ENCODE data around the gene TMEM214.
"Not testable (repeated sequence)": the region's sequence is repeated elsewhere in the genome, so short reads cannot be mapped to it uniquely, and the experiment has no call there.

Gene TMEM214

DNA sequence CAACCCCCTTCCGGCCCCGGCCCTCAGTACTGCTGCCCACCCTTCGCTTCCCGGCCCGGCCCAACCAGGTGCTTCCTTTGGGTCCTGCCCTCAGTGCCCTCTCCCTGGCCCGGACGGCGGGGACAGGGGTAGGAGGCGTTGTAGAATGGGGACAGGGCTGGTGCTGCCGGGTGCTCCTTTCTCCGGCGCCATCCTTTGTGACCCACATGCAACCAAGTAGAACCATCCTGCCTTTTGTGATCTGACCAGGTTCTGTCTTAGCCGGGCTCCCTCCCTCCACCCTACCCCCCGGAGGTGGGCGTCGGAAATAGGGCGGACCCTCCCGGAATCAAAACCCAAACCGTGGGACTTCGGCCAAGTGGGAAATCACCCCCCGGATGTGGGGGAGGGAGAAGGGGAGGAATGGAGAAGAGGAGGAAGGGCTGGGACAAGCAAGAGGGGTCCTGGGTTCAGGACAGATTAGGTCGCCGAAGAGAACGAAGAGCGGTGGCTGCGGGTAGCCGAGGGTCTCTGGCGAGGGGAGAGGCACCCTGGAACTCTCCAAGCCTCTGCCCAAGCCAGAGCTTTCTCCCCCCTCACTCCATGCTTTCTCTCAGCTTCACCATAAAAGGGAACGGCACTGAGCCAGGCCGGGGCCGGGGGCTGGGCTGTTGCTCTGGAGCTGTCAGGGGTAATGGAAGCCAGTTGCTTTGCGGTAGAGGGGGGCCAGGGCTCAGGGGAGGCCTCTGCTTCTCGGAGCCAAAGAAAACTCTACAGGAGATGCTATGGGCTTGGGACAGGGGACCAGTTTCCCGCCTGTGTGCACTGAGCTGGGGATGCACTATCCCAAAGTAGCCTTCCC is 39.4 kb downstream of the TMEM214 start:
- DNase-seq: no peak

DNA sequence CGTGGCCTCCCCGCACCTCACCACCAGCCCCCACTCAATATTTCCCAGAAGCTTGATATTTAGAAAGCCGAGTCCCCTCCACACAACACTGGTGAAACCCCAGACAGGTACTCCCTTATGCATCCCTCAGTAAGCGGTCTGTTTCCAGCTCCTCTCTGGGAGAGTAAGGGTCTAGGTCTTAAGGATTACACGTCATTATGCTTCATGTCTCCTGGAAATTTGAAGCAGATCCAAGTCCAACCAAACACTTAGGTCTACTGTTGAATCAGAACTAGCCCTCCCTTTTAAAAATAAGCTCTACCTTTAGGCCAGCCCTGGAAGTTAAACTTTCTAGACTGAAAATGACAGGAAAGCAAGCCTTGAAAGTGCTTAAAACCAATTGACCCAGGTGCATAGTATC is 40.2 kb downstream of the TMEM214 start:
- no peak for DNase-seq

DNA sequence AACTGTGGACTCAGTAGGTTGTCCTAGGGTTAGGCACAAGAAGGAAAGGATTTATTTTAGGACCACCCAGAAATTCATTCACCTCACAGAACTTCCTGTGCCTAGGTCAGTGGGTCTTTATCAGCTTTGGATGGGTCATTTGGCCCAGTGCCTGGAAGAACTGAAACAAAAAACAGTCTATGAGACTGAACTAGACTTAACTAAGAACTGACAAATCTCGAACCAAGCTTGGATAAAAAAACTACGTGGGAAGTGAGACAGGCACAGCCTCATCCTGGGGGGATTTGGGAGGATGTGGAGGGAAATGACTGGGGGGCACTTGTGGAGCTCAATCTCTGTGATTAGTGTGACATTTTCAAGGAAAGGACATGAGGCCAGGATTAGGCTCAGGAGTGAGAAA is 41.0 kb downstream of the TMEM214 start:
- no peak for DNase-seq

DNA sequence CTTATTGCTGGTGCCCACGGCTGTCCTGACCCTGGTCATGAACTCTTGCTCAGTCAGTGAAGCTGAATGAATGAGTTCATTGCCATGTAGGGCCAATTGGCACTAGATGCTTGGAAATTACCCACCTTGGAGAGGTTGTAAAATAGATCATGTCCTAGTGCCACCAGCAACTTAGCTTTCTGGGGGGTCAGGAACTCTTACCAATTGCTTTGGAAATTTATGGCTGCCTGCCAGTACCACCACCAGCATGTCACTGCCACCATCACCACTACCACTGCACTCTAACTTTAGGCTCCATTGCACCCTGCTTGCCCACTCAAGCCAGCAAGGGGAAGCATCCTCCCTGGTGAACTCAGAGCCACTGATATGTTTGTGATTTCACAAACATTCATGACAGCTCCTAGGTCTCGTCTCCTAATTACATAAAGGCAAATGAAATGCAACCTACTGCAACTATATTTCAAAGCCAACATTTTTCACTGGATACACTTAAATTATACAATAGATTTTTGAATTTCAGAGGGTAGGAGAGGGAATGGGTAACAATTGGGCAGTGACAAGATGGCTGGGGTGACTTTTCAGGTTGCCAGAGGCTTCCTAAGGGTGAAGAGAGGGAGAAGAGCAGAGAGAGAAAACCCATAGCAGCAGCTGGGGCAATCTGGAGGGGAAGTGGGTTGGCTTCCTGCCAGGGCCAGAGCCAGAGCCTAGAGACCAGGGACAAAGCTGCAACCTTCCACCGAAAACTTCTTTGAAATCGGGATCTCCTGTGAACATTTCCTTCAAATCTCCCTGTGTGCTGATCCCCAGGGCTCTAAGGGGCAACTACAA is 42.2 kb downstream of the TMEM214 start:
- DNase-seq: peak; percentile 39

DNA sequence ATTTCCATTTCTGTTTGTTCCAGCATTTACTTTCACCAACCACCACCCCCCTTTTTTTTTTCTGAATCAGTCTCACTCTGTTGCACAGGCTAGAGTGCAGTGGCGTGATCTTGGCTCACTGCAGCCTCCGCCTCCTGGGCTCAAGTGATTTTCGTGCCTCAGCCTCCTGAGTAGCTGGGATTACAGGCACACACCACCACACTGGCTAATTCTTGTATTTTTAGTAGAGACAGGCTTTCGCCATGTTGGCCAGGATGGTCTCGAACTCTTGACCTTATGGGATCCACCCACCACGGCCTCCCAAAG is 42.8 kb downstream of the TMEM214 start:
- DNase-seq: not testable (repeated sequence)

DNA sequence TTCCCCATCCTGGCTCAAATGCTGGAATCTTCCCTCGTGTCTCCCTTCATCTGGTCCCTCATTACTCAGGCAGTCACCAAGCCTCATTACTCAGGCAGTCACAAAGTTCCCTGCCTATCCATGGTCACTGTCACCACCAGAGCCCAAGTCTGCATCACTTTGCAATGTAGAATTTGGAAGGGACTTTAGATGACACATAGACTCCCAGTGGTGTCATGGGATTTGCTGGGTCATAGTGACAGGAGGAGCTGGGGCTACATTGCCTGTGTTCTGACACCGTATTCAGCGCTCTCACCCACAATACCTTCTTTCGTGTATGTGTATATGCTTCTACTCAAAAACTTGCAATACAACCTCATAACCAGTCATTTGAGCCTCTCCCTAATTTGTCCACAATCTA is 43.6 kb downstream of the TMEM214 start:
- DNase-seq: no peak

DNA sequence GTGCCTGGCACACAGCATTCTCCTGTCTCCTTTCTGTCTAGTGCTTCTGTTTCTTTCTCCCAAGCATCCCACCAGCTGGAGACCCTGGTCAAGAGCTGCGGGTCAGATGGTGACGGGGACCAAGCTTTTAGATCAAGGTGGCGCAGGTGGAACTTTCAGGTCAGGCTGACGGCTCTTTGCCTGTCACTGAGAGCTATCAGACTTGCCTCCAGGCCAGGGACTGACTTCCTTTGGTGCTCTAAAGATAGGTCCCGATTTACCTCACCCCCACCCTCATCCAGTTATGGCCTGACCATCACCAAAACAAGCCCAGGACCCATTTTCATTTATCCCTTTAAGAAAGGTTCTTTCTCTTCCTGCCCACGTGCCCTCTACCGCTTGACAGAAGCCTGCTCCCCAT is 44.5 kb downstream of the TMEM214 start:
- DNase-seq: no peak

DNA sequence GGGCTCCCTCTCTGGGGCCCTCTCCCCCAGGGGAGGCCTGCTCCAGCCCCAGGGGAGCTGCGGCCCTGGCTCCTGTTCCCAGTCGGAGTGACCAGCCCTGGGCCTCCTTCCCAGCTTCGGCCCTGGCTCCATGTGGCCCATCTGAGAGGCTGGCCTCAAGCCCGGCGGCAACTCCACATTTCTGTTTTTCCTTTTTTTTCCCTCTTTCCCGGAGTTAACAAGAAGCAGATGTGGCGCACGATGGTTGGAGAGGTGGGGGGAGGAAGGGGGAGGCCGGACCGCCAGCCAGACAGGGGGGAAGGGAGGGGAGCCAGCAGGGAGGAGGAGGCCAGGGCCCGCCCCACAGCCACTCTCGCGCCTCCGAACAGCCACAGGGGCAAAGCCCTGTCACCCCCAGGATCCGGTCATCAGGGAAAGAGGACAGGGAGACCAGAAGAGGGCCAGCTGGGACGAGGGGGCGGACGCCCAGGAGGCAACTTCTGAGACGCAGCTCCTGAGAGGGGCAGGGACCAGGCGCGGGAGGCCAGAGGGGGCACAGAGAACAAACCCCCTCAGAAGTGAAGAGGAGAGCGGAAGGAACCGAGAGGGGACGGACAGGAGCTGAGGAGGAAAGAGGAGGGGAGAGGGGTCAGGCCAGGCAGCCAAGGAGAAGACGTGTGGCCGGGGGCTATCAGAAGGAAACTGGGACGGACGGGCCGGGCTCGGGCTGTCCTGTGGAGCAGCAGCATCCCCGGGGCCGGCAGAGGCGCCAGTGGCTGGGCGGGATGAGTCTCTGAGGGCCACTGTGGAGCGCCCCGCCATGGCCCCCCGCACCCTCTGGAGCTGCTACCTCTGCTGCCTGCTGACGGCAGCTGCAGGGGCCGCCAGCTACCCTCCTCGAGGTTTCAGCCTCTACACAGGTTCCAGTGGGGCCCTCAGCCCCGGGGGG is 45.8 kb downstream of the TMEM214 start, which contains the start of gene EMILIN1:
EMILIN1 (plus strand) TSS at position 349 of the 928 bp plus-strand sequence; CDS start at position 800, 451 bp downstream.
- no peak for DNase-seq

DNA sequence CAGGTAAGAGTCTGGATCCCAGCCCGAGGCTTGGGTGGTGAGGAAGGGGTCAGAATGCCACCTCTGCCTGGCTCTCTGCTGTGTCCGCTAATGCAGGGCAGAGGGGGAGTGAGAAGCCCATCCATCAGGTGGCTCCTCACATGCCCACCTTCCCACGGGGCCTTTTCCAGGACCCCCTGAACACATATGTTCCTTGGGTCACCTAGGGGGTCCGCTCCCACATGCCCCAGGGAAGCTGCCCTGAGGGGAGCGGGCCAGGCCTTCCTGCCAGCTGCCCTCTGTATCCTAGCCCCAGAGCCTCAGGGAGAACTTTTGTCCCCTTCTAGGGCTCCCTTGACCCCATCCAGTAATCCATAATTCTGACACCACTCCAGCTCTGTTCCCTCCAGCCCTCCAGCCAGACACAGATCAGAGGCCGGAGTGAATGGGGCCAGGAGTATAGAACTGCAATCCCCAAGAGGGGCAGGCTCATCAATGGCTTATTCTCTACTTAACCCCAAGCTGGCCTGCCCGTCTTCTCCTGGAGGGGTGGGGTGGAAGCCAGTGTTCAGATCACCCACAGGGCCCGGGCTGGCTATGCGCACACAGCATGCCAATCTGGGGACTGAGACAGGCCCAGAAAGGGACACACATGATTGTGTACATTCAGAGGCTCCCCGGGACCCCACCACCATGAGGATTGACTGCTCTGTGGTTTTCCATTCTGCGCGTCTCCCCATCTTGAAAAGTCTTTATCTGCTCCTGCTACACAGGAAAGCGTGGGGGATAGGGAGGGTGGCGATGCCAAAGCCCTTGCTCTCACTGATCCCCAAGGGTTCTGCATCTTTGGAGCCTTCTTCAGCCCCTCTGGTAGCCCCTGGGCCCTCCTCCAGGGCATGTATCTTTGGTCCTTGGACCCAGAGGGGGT is 46.7 kb downstream of the TMEM214 start:
- DNase-seq: no peak

DNA sequence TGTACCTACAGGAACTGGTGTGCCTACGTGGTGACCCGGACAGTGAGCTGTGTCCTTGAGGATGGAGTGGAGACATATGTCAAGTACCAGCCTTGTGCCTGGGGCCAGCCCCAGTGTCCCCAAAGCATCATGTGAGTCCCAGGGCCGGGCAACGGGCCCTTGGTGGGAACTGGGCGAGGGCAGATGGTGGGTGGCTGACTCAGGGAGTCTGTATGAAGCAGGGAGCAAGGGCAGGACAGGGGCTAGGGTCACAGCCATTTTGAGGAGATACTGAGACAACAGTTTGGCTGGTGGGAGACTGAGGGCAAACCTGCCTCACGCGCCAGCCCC is 47.3 kb downstream of the TMEM214 start:
- no peak for DNase-seq

DNA sequence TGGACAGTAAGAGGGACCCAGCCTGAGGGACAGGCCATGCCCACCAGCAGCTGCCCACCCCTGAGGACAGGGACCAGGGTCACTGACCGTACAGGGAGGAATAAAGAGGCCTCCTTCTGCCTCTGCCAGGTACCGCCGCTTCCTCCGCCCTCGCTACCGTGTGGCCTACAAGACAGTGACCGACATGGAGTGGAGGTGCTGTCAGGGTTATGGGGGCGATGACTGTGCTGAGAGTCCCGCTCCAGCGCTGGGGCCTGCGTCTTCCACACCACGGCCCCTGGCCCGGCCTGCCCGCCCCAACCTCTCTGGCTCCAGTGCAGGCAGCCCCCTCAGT is 47.8 kb downstream of the TMEM214 start:
- no peak for DNase-seq

DNA sequence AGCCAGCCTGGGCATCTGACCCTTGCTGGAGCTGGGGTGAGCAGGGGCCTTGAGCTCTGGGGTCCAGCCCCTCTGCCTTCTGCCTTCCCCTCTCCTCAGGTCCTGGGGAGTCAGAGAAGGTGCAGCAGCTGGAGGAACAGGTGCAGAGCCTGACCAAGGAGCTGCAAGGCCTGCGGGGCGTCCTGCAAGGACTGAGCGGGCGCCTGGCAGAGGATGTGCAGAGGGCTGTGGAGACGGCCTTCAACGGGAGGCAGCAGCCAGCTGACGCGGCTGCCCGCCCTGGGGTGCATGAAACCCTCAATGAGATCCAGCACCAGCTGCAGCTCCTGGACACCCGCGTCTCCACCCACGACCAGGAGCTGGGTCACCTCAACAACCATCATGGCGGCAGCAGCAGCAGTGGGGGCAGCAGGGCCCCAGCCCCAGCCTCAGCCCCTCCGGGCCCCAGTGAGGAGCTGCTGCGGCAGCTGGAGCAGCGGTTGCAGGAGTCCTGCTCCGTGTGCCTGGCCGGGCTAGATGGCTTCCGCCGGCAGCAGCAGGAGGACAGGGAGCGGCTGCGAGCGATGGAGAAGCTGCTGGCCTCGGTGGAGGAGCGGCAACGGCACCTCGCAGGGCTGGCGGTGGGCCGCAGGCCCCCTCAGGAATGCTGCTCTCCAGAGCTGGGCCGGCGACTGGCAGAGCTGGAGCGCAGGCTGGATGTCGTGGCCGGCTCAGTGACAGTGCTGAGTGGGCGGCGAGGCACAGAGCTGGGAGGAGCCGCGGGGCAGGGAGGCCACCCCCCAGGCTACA is 49.4 kb downstream of the TMEM214 start:
- DNase-seq: no peak

DNA sequence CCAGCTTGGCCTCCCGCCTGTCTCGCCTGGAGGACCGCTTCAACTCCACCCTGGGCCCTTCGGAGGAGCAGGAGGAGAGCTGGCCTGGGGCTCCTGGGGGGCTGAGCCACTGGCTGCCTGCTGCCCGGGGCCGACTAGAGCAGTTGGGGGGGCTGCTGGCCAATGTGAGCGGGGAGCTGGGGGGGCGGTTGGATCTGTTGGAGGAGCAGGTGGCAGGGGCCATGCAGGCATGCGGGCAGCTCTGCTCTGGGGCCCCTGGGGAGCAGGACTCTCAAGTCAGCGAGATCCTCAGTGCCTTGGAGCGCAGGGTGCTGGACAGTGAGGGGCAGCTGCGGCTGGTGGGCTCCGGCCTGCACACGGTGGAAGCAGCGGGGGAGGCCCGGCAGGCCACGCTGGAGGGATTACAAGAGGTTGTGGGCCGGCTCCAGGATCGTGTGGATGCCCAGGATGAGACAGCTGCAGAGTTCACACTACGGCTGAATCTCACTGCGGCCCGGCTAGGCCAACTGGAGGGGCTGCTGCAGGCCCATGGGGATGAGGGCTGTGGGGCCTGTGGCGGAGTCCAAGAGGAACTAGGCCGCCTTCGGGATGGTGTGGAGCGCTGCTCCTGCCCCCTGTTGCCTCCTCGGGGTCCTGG is 50.1 kb downstream of the TMEM214 start:
- no peak for DNase-seq

DNA sequence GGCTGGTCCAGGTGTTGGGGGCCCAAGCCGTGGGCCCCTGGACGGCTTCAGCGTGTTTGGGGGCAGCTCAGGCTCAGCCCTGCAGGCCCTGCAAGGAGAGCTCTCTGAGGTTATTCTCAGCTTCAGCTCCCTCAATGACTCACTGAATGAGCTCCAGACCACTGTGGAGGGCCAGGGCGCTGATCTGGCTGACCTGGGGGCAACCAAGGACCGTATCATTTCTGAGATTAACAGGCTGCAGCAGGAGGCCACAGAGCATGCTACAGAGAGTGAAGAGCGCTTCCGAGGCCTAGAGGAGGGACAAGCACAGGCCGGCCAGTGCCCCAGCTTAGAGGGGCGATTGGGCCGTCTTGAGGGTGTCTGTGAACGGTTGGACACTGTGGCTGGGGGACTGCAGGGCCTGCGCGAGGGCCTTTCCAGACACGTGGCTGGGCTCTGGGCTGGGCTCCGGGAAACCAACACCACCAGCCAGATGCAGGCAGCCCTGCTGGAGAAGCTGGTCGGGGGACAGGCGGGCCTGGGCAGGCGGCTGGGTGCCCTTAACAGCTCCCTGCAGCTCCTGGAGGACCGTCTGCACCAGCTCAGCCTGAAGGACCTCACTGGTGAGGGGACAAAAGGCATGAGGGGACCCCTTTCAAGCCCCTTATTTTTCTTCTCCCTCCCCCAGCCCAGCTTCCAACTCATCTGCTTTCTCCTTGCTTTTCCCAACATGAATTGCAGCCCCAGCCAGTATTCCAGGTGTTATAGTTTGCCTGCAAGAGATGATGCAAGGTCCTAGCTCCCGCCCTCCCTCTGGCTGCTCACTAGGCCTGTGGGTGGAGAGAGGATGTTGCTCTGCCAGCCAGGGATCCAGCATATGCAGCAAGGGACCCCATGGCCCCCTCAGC is 50.9 kb downstream of the TMEM214 start:
- DNase-seq: no peak

DNA sequence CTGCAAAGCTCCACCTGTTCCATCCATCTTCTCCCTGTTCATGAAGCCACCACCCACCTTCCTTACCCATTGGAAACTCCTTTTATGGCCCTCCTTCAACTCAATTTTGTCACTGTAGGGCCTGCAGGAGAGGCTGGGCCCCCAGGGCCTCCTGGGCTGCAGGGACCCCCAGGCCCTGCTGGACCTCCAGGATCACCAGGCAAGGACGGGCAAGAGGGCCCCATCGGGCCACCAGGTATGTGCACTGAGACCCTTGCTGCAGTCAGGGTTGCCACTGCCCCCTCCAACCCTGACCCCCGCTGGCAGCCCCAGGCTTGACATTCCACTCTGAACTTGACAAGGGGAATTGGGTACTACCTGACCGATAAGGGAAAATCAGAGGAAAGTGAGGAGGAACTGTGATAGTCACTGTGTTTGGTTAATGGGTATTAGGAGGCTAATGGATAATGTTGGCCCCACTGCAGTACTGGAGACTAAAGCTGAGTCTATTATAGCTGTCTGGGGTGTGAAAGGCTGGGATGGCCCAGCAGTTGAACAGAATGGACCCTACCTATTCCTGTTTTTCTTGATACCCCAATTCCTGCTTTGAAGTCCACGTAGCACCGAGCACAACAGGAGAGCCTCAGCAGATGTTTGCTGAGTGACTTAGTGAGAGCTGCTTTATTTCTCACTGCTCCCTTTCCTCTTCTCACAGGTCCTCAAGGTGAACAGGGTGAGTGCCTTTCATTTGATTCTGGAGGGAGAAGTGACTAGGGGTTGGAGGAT is 51.7 kb downstream of the TMEM214 start:
- no peak for DNase-seq

DNA sequence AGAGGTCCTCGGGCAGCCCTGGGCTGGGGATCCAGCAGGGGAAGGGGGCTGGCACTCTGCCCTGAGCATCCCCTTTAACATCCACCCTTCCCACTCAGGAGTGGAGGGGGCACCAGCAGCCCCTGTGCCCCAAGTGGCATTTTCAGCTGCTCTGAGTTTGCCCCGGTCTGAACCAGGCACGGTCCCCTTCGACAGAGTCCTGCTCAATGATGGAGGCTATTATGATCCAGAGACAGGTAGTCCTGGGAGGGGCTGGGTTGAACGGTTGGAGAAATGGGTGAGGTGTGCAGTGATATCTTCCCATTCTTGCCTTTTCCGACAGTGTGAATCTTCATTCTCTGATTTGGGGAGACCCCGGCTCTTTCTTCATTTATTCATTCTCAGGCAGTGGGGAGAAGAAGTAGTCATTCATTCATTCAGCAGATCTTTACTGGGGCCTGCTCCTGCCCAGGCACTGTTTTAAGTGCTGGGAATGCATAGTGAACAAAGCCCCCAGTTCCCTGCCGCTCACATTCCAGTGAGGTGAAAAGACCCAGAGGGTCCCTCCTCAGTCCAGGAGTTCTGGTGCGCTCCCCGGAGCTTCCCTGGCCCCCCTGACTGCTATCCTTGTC is 52.4 kb downstream of the TMEM214 start:
- DNase-seq: no peak

DNA sequence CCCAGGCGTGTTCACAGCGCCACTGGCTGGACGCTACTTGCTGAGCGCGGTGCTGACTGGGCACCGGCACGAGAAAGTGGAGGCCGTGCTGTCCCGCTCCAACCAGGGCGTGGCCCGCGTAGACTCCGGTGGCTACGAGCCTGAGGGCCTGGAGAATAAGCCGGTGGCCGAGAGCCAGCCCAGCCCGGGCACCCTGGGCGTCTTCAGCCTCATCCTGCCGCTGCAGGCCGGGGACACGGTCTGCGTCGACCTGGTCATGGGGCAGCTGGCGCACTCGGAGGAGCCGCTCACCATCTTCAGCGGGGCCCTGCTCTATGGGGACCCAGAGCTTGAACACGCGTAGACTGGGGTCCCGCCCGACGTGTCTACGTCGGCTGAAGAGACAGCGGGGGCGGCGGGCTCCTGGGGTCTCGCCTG is 52.9 kb downstream of the TMEM214 start:
- peak; percentile 18 for DNase-seq

DNA sequence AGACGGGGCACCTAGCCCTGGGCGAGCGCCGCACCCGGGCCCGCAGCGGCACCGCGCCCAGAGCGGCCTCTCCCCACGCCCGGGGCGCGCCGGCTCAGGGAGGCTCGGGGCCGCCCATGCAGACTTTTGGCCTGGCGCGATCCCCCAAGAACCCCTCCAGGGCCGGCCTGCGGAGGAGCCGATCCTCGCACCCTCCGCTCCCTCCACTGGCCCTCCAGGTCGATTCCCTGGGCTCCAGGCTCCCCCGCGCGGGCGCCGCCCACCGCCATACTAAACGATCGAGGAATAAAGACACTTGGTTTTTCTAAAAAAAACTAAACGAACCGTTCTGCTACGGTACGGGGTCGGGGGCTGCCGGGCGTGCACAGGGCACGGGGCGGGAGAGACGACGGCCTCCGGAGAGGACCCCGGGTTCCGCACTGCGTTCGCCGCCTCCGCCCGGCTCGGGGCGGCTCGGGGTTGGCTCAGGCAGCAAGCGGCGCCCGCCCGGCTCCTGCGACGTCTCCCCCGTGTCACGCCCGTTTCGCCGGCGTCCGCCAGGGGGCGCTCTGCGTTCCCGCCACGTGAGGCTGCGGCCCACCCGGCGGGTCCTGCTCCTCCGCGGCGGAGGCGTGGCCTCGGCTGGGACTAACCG is 53.4 kb downstream of the TMEM214 start:
- peak; percentile 96 for DNase-seq
